IMR-90 (cell line): ENCODE results near the gene NEDD4L. TPM values are rescaled to one million over a fixed set of nuclear protein-coding genes. Genes with fewer than 3 reads are reported as not detected.

Experiments used
- ATAC-seq: fragments of 200-7000 bp; cut with Tn5 transposase; 2 replicates; pipeline ENCODE4 v1.9.1; 2020; ENCODE audit warnings: low read depth, mild to moderate bottlenecking, moderate library complexity
- BruUV-seq: library from RNA; stranded (reverse); fragments of 400-500 nt; replicated peaks from 2 replicates; lab custom pipeline; 2021; lab: Mats Ljungman, UMichigan
- CTCF ChIA-PET: fragments of 300-600 bp; formaldehyde crosslinking; extraction: SDS; loops from one replicate; lab custom pipeline; 2021; ENCODE audit warnings: antibody characterized with exemption; lab: Yijun Ruan, JAX
- POLR2A ChIA-PET: fragments of 300-600 bp; sonication (Branson Sonifier 250); formaldehyde crosslinking; loops from one replicate; lab custom pipeline; 2022; ENCODE audit warnings: antibody characterized with exemption; ENCODE audit not compliant: unreplicated experiment; lab: Charles Lee
- DNase-seq: peaks from one replicate; pipeline ENCODE4 v3.0.0; 2013
- H2AFZ ChIP-seq: replicated peaks from 2 replicates; pipeline ENCODE3; 2013; ENCODE audit warnings: low read length, mild to moderate bottlenecking; ENCODE audit not compliant: poor library complexity
- H2AK5ac ChIP-seq: 2 replicates; pipeline ENCODE4 v1.6.1; 2013; ENCODE audit warnings: low read depth, low read length, inconsistent platforms
- H2AK9ac ChIP-seq: replicated peaks from 2 replicates; pipeline ENCODE3; 2013; ENCODE audit warnings: mild to moderate bottlenecking, low read depth, low read length, moderate library complexity; ENCODE audit not compliant: poor library complexity
- H2BK120ac ChIP-seq: 2 replicates; pipeline ENCODE4 v1.6.1; 2013; ENCODE audit warnings: low read depth, low read length, inconsistent platforms
- H2BK15ac ChIP-seq: 3 replicates; pipeline ENCODE4 v1.6.1; 2013; ENCODE audit warnings: low read depth, low read length, inconsistent platforms
- H2BK20ac ChIP-seq: 2 replicates; pipeline ENCODE4 v1.6.1; 2013; ENCODE audit warnings: low read depth, mild to moderate bottlenecking, inconsistent platforms, low read length, moderate library complexity
- H2BK5ac ChIP-seq: 2 replicates; pipeline ENCODE4 v1.6.1; 2013; ENCODE audit warnings: mild to moderate bottlenecking, low read depth, low read length, inconsistent platforms; ENCODE audit not compliant: poor library complexity, severe bottlenecking
- H3K14ac ChIP-seq: replicated peaks from 2 replicates; pipeline ENCODE4 v1.6.1; 2013; ENCODE audit warnings: low read depth, low read length, inconsistent platforms
- H3K18ac ChIP-seq: 2 replicates; pipeline ENCODE4 v1.6.1; 2013; ENCODE audit warnings: low read depth, low read length, control low read depth
- H3K23ac ChIP-seq: 2 replicates; pipeline ENCODE4 v1.6.1; 2013; ENCODE audit warnings: low read depth, low read length, inconsistent platforms
- H3K27ac ChIP-seq: 2 replicates; pipeline ENCODE4 v1.5.1; 2013; ENCODE audit warnings: mild to moderate bottlenecking, control low read depth, low read length; ENCODE audit not compliant: insufficient read depth
- H3K27me3 ChIP-seq: 2 replicates; pipeline ENCODE4 v1.6.1; 2013; ENCODE audit warnings: low read length; ENCODE audit not compliant: control insufficient read depth, insufficient read depth
- H3K36me3 ChIP-seq: 2 replicates; pipeline ENCODE4 v1.6.1; 2013; ENCODE audit warnings: low read length, mixed read lengths; ENCODE audit not compliant: control insufficient read depth, insufficient read depth
- H3K4ac ChIP-seq: 2 replicates; pipeline ENCODE4 v1.6.1; 2013; ENCODE audit warnings: low read depth, low read length, inconsistent platforms
- H3K4me1 ChIP-seq: 2 replicates; pipeline ENCODE4 v1.6.1; 2013; ENCODE audit warnings: low read length, mixed read lengths; ENCODE audit not compliant: control insufficient read depth, insufficient read depth
- H3K4me2 ChIP-seq: 2 replicates; pipeline ENCODE4 v1.6.1; 2013; ENCODE audit warnings: low read depth, mild to moderate bottlenecking, control low read depth, low read length, moderate library complexity
- H3K4me3 ChIP-seq: 2 replicates; pipeline ENCODE4 v1.5.1; 2013; ENCODE audit warnings: low read depth, mild to moderate bottlenecking, control low read depth, low read length, moderate library complexity; ENCODE audit not compliant: insufficient read depth
- H3K56ac ChIP-seq: 2 replicates; pipeline ENCODE4 v1.6.1; 2013; ENCODE audit warnings: low read length, inconsistent platforms; ENCODE audit not compliant: insufficient read depth; ENCODE audit errors: extremely low read depth
- H3K79me1 ChIP-seq, 2 experiments: 2 replicates each; pipeline ENCODE4 v1.6.1; 2013; ENCODE audit warnings: low read length in 2 of 2, inconsistent platforms in 1 of 2, low read depth in 1 of 2
- H3K9ac ChIP-seq: 2 replicates; pipeline ENCODE4 v1.6.1; 2013; ENCODE audit warnings: low read depth, low read length, control low read depth
- H3K9me1 ChIP-seq: 2 replicates; pipeline ENCODE4 v1.6.1; 2013; ENCODE audit warnings: low read length, inconsistent platforms; ENCODE audit not compliant: insufficient read depth
- H3K9me3 ChIP-seq: 2 replicates; pipeline ENCODE4 v1.6.1; 2013; ENCODE audit warnings: low read length; ENCODE audit not compliant: control insufficient read depth, insufficient read depth
- H4K20me1 ChIP-seq: 2 replicates; pipeline ENCODE4 v1.6.1; 2013; ENCODE audit warnings: low read length, inconsistent platforms; ENCODE audit not compliant: insufficient read depth
- H4K5ac ChIP-seq: 2 replicates; pipeline ENCODE4 v1.6.1; 2013; ENCODE audit warnings: mild to moderate bottlenecking, low read depth, low read length, control low read depth
- H4K8ac ChIP-seq, 2 experiments: 2 replicates each; pipeline ENCODE4 v1.6.1; 2013; ENCODE audit warnings: low read depth in 2 of 2, low read length in 2 of 2, control low read depth in 1 of 2, inconsistent platforms in 1 of 2
- H4K91ac ChIP-seq: 2 replicates; pipeline ENCODE4 v1.6.1; 2013; ENCODE audit warnings: low read depth, low read length, inconsistent platforms; ENCODE audit not compliant: insufficient read depth
- CEBPB ChIP-seq: IDR thresholded peaks from 2 replicates; pipeline ENCODE4 v1.6.1; 2012; ENCODE audit warnings: low read depth, low read length, improper control_type of control experiment
- CHD1 ChIP-seq: IDR thresholded peaks from 2 replicates; pipeline ENCODE4 v1.6.1; 2012; ENCODE audit warnings: low read depth, low read length, improper control_type of control experiment
- ELK1 ChIP-seq: fragments of 150-350 bp; IDR thresholded peaks from 2 replicates; pipeline ENCODE4 v1.6.1; 2016; ENCODE audit warnings: low read depth, mild to moderate bottlenecking, low read length, moderate library complexity, borderline replicate concordance
- MAFK ChIP-seq: IDR thresholded peaks from 2 replicates; pipeline ENCODE4 v1.6.1; 2012; ENCODE audit warnings: low read depth, low read length, improper control_type of control experiment
- MAZ ChIP-seq: IDR thresholded peaks from 2 replicates; pipeline ENCODE4 v1.6.1; 2012; ENCODE audit warnings: low read depth, mild to moderate bottlenecking, low read length, improper control_type of control experiment, moderate library complexity, borderline replicate concordance
- MXI1 ChIP-seq: IDR thresholded peaks from 2 replicates; pipeline ENCODE4 v1.6.1; 2012; ENCODE audit warnings: low read depth, mild to moderate bottlenecking, low read length, moderate library complexity, borderline replicate concordance
- NFE2L2 ChIP-seq: fragments of 150-350 bp; IDR thresholded peaks from 2 replicates; pipeline ENCODE4 v1.6.1; 2016; ENCODE audit warnings: low read depth, mild to moderate bottlenecking, low read length
- POLR2A ChIP-seq: IDR thresholded peaks from 2 replicates; pipeline ENCODE4 v1.6.1; 2012; ENCODE audit warnings: mild to moderate bottlenecking, low read depth, low read length
- RAD21 ChIP-seq: IDR thresholded peaks from 2 replicates; pipeline ENCODE4 v1.6.1; 2012; ENCODE audit warnings: low read length, improper control_type of control experiment
- RCOR1 ChIP-seq: IDR thresholded peaks from 2 replicates; pipeline ENCODE4 v1.6.1; 2012; ENCODE audit warnings: mild to moderate bottlenecking, low read length, improper control_type of control experiment; ENCODE audit not compliant: insufficient replicate concordance
- RFX5 ChIP-seq: IDR thresholded peaks from 2 replicates; pipeline ENCODE4 v1.8.0; 2012; ENCODE audit warnings: low read depth, mild to moderate bottlenecking, low read length, moderate library complexity
- USF2 ChIP-seq: fragments of 150-350 bp; IDR thresholded peaks from 2 replicates; pipeline ENCODE4 v1.6.1; 2017; ENCODE audit warnings: mild to moderate bottlenecking, antibody characterized with exemption, low read length, low read depth
- WGBS, 2 experiments: methylation state at CpG; one replicate each; pipeline versions ENCODE4 v1.1.5 to v1.1.7; 2013; ENCODE audit warnings: missing lambda C conversion rate in 2 of 2; ENCODE audit not compliant: insufficient read length in 1 of 2; ENCODE audit errors: extremely low coverage in 2 of 2; 5-methylcytosine and 5-hydroxymethylcytosine counted together
- dilution Hi-C: fragments of 300-500 bp; cut with HindIII; formaldehyde crosslinking; loops from one replicate; pipeline ENCODE4 v1.14.3; 2018; ENCODE audit warnings: low sequenced_read_pairs; ENCODE audit not compliant: unreplicated experiment
- in situ Hi-C: fragments of 300-500 bp; cut with MboI; formaldehyde crosslinking; loops from 3 replicates; pipeline ENCODE4 v1.14.3; 2019; ENCODE audit warnings: low sequenced_read_pairs, inconsistent platforms, mixed read lengths
- intact Hi-C: fragments of 100-400 bp; cut with micrococcal nuclease; formaldehyde crosslinking; loops from 2 replicates; pipeline ENCODE4 v1.10.0; 2022
- polyA plus RNA-seq, 3 experiments: library from polyadenylated mRNA; depleted of rRNA; stranded (reverse); fragments of >200 nt; gene quantifications; 2 replicates each; pipeline ENCODE4 v1.2.3, GENCODE V29; 2012; ENCODE audit warnings: low replicate concordance in 1 of 3
- total RNA-seq: library from RNA; depleted of rRNA; stranded (reverse); fragments of >200 nt; gene quantifications from 2 replicates; pipeline ENCODE4 v1.2.3, GENCODE V29; 2012

Gene NEDD4L
- total and polyA plus RNA-seq, 2 of the 4 experiments (the other 2 are of a cell fraction) = 10.0 to 10.9 TPM

GRCh38 chr18:58345875-58346274 lies 301.8 kb downstream of the NEDD4L start:
- no peak overlapping the region for H3K56ac ChIP-seq
- dilution Hi-C loops = no loop called here
- no peaks in the 10 kb centered on the region for H3K9me3 ChIP-seq
- no peak overlapping the region for H3K14ac ChIP-seq
- POLR2A ChIA-PET = no interaction called here
- H3K79me1 ChIP-seq = no peaks in the 10 kb centered on the region
- no peak overlapping the region for H3K18ac ChIP-seq
- intact Hi-C loops = no loop called here
- no peaks in the 10 kb centered on the region for H3K27me3 ChIP-seq
- H4K91ac ChIP-seq = no peak overlapping the region
- TF ChIP-seq POLR2A (no peak), USF2 (no peak), MXI1 (no peak), MAFK (no peak), MAZ (no peak), CEBPB (no peak), RCOR1 (no peak), RAD21 (no peak), RFX5 (no peak), CHD1 (no peak), ELK1 (no peak), NFE2L2 (no peak)
- no peak overlapping the region for H3K27ac ChIP-seq
- H3K9me1 ChIP-seq = peaks cover 9% of the 10 kb centered on the region; the same call in 1 of the 2 replicates
- no peak overlapping the region for H3K4me2 ChIP-seq
- no peak overlapping the region for H2BK120ac ChIP-seq
- H3K4me3 ChIP-seq = no peak overlapping the region
- H3K36me3 ChIP-seq = peaks cover 7% of the 10 kb centered on the region; the same call in 1 of the 2 replicates
- H2BK20ac ChIP-seq = no peak overlapping the region
- DNase-seq = no peak
- no peak overlapping the region for H2AK5ac ChIP-seq
- no peak overlapping the region for H4K5ac ChIP-seq
- no peak overlapping the region for H3K23ac ChIP-seq
- no TSS peak for BruUV-seq
- CTCF ChIA-PET = no interaction called here
- no peak for ATAC-seq
- no peak overlapping the region for H3K9ac ChIP-seq
- no peak overlapping the region for H2BK5ac ChIP-seq
- H3K4me1 ChIP-seq = peaks cover 2% of the 10 kb centered on the region; the same call in 1 of the 2 replicates
- H3K4ac ChIP-seq = no peak overlapping the region
- H2AFZ ChIP-seq = no peak overlapping the region
- no peak overlapping the region for H2AK9ac ChIP-seq
- in situ Hi-C loops = no loop called here
- H4K8ac ChIP-seq = no peak overlapping the region
- H4K20me1 ChIP-seq = no peaks in the 10 kb centered on the region
- WGBS, 2 experiments = 81% methylated on average over 3 of the region's 6 CpGs; no CpG with 5 or more reads in 1 of the 2 experiments
- H2BK15ac ChIP-seq = no peak overlapping the region
